B cell (primary cell): ENCODE results near the gene KRT80.

Experiments
- CTCF ChIP-seq: fragments of 200-600 bp; IDR thresholded peaks from one replicate; pipeline ENCODE4 v1.8.0; 2022; ENCODE audit warnings: antibody characterized with exemption, mild to moderate bottlenecking
- EZH2 ChIP-seq: IDR thresholded peaks from 2 replicates; pipeline ENCODE4 v1.6.1; 2012; ENCODE audit warnings: borderline replicate concordance, low read depth, mild to moderate bottlenecking, moderate library complexity, low read length; ENCODE audit not compliant: insufficient read depth, poor library complexity, severe bottlenecking

- TF ChIP-seq CTCF (no peak), EZH2 (no peak)
These were observed 42.5 kb upstream of the KRT80 start for GRCh38 chr12:52234223-52234810.
